Astrocyte of the cerebellum (primary cell): ENCODE data around the gene TACC3.

Experiments used
- DNase-seq: peaks from one replicate; pipeline ENCODE4 v3.0.0-alpha.2; 2011; ENCODE audit warnings: low read depth
- H3K4me3 ChIP-seq: 2 replicates; pipeline ENCODE4 v1.5.1; 2011; ENCODE audit warnings: mild to moderate bottlenecking, low read depth, low read length, moderate library complexity
- in situ Hi-C: cut with HindIII; loops from 2 replicates; pipeline ENCODE4 v1.10.0; 2017; ENCODE audit warnings: low sequenced_read_pairs
- TF ChIP-seq, protein P1 (sequence below): IDR thresholded peaks from 2 replicates; pipeline ENCODE4 v1.5.1; 2012; ENCODE audit warnings: low read length, low read depth, moderate library complexity, mild to moderate bottlenecking; ENCODE audit errors: missing control alignments

Gene TACC3

DNA sequence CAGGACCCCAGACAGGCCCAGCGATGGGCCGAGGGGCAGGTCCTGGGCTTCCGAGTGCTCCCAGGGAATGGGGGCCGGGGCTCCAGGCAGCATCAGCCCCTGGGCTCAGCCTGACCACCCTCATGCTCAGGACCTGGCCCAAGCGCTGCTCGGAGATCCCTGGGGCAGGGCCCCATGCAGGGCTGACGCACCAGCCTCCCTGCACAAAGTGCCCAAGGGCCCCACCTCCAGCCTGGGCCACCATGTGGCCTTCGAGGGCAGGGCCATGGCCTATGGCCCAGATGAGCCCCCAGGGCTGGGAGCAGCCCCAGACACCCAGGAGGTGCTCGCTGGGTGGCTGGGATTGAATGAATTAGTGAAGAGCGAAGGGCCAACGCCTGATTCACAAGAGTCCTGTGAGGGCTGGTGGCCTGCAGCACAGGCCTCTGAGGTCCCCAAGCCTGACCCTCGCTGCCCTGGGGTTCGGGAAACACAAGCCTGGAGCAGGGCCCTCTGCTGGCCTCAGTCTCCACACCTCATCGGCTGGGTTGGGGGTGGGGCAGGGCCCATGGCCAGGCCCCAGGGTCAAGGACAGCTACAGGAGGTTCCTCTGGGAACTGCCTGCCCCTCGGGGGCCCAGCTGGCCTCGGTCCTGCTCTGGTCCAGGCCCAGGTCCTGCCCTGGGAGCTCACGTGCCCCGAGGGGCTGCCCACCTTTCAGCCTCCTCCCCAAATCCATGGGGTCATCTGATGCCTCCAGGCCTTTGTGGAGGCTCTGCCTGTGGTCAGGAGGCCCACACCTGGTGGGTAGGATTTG lies 58.5 kb downstream of the TACC3 start:
- in situ Hi-C loops: no loop called here
- DNase-seq: no peak
- H3K4me3 ChIP-seq: no peak overlapping the region
- TF ChIP-seq, protein P1, sequence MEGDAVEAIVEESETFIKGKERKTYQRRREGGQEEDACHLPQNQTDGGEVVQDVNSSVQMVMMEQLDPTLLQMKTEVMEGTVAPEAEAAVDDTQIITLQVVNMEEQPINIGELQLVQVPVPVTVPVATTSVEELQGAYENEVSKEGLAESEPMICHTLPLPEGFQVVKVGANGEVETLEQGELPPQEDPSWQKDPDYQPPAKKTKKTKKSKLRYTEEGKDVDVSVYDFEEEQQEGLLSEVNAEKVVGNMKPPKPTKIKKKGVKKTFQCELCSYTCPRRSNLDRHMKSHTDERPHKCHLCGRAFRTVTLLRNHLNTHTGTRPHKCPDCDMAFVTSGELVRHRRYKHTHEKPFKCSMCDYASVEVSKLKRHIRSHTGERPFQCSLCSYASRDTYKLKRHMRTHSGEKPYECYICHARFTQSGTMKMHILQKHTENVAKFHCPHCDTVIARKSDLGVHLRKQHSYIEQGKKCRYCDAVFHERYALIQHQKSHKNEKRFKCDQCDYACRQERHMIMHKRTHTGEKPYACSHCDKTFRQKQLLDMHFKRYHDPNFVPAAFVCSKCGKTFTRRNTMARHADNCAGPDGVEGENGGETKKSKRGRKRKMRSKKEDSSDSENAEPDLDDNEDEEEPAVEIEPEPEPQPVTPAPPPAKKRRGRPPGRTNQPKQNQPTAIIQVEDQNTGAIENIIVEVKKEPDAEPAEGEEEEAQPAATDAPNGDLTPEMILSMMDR: no peak

- H3K4me3 ChIP-seq: no peak overlapping the region
- in situ Hi-C loops: no loop called here
- TF ChIP-seq, protein P1: no peak
- no peak for DNase-seq
Measured at GRCh38 chr4:1780435-1780834, 59.1 kb downstream of the TACC3 start.

- TF ChIP-seq, protein P1: no peak
- in situ Hi-C loops: no loop called here
- DNase-seq: no peak
- no peak overlapping the region for H3K4me3 ChIP-seq
Measured at GRCh38 chr4:1783015-1783414, 61.7 kb downstream of the TACC3 start.

- no peak overlapping the region for H3K4me3 ChIP-seq
- in situ Hi-C loops: no loop called here
- TF ChIP-seq, protein P1: no peak
Measured at GRCh38 chr4:1783970-1784369, 62.6 kb downstream of the TACC3 start.

DNA sequence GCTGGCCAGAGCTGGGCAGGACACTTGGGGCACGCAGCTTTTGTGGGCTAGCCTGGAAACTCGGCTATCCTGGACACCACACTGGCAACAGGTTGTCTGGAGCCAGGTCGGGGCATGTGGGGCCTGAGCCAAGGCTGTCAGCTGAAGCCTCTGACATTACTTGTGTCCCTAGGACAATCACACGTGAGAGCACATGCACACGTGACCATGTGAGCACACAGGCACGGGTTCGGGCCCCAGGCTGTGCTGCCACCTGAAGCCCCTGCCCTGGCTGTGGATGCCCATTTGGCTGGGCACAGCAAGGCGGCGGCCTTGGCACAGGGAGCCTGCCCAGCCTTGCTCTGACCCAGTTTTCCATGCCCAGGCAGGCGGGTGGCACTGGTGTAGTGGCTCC lies 63.1 kb downstream of the TACC3 start:
- DNase-seq: no peak
- no peak overlapping the region for H3K4me3 ChIP-seq
- TF ChIP-seq, protein P1: no peak
- in situ Hi-C loops: no loop called here

More at GRCh38 chr4:1783970-1784369, 62.6 kb downstream of the TACC3 start:
- no peak for DNase-seq

GRCh38 chr4:1784789-1785591 lies 63.7 kb downstream of the TACC3 start:
- H3K4me3 ChIP-seq: no peak overlapping the region
- in situ Hi-C loops: no loop called here
- TF ChIP-seq, protein P1: no peak
- DNase-seq: no peak
